ENCODE results near the gene GSG1. TPM values are rescaled to one million over a fixed set of nuclear protein-coding genes. Genes with fewer than 3 reads are reported as not detected.

Gene GSG1
- total RNA-seq, 2 experiments from 2014 or later = not detected

- Mint-ChIP-seq H3K9me3 (no peaks in the 10 kb centered on the region), H3K4me3 (no peak overlapping the region), H3K4me1 (no peaks in the 10 kb centered on the region), H3K36me3 (ENCODE audit: low read depth) (no peaks in the 10 kb centered on the region), H3K27me3 (peaks cover 27% of the 10 kb centered on the region), H3K27ac (no peak overlapping the region)
- ChIA-PET POLR2A (no interaction called here), CTCF (interaction anchor here (1.1 to 2.2 kb wide), 4 partner anchors 10 to 59 kb away, joined by 3 to 7 read pairs (median 4); no protein-coding TSS in a partner anchor)
- no peak for DNase-seq
Observed at GRCh38 chr12:13114251-13115052, 11.0 kb upstream of the GSG1 start.

DNA sequence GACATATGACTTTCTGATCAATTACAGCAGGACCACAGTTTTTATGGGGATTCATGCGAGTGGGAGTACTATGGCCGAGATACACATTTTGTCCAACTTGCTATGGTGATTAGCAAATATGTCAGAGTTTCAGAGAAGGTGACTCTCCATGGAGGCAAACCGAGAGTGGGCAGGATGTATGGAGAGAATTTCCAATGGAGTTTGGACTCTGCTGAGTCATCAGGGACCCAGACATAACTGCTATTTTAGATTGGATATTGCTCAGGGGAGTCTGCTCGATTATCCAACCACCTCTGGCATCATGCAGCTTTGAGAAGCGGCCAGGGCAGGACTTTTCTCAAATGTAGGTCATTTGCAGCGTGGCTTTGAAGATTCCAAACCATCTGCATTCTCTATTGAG lies 9.5 kb upstream of the GSG1 start:
- Mint-ChIP-seq H3K9me3 (no peaks in the 10 kb centered on the region), H3K27me3 (peaks cover 36% of the 10 kb centered on the region), H3K27ac (no peak overlapping the region), H3K36me3 (ENCODE audit: low read depth) (no peaks in the 10 kb centered on the region), H3K4me3 (no peak overlapping the region), H3K4me1 (no peaks in the 10 kb centered on the region)
- CTCF ChIA-PET = interaction anchor here (1.6 kb wide), 1 partner anchor 16 kb away, joined by 3 read pairs; no protein-coding TSS in a partner anchor
- POLR2A ChIA-PET = no interaction called here
- no peak for DNase-seq

DNA sequence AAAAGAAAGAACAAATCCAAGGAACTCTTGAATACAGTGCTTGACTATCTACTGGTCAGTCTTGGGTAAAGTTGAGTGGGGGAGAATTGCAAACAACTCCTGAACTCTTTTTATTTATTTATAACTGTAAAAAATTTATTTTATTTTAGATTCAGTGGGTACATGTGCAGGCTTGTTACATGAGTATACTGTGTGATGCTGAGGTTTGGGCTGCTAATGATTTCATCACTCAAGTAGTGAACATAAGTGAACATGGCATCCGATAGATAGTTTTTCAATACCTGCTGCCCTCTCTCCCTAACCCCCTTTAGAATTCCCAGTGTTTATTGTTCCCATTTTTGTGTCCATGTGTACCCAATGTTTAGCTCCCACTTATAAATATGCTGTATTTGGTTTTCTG lies 3.2 kb upstream of the GSG1 start:
- H3K27me3 Mint-ChIP-seq = peaks cover 22% of the 10 kb centered on the region
- no peaks in the 10 kb centered on the region for H3K36me3 Mint-ChIP-seq (ENCODE audit: low read depth)
- H3K27ac Mint-ChIP-seq = no peak overlapping the region
- ChIA-PET CTCF (no interaction called here), POLR2A (no interaction called here)
- no peak overlapping the region for H3K4me3 Mint-ChIP-seq
- no peaks in the 10 kb centered on the region for H3K9me3 Mint-ChIP-seq
- no peak for DNase-seq
- H3K4me1 Mint-ChIP-seq = peaks cover 18% of the 10 kb centered on the region

DNA sequence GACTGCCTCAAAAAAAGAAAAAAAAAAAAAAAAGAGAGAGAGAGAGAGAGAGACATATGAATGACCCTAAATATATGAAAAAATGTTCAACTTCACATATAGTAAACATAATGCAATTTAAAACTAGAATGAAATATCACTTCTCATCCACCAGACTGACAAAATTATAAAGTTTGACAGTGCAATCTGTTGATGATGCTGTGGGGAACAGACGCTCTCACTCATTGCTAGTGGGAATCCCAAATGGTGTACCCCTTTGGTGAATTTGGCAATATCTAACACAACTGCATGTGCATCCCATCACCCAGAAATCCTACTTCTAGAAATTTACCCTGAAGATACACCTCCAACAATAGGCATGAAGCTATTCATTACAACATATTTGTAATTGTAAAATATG lies 2.3 kb upstream of the GSG1 start:
- ChIA-PET POLR2A (interaction anchor here (0.6 kb wide), 1 partner anchor 106 kb away, joined by 4 read pairs; no protein-coding TSS in a partner anchor), CTCF (interaction anchor here (2.5 kb wide), 1 partner anchor 106 kb away, joined by 10 read pairs; no protein-coding TSS in a partner anchor)
- no peaks in the 10 kb centered on the region for H3K36me3 Mint-ChIP-seq (ENCODE audit: low read depth)
- DNase-seq = no peak
- no peak overlapping the region for H3K4me3 Mint-ChIP-seq
- H3K27me3 Mint-ChIP-seq = peaks cover 19% of the 10 kb centered on the region
- peaks cover 22% of the 10 kb centered on the region for H3K4me1 Mint-ChIP-seq
- no peak overlapping the region for H3K27ac Mint-ChIP-seq
- H3K9me3 Mint-ChIP-seq = no peaks in the 10 kb centered on the region

DNA sequence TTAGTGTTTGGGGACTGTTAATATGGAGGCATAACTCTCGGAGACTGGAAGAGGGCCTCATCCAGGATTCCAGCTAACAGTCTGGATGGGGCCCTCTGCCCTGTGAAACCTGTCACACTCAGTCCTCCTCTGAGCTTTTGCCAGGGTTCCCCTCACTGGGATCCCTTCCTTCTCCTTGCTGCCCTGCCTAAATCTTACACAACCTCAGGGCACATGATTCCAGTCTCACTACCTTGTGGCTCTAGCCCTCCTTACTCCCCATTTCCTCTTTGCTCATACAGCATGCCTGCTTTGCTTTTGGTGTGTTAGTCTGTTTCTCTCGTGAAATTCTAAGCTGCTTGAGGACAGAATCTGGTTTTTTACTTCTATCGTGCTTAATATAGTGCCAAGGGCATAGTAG lies 942 bp upstream of the GSG1 start:
- ChIA-PET POLR2A (no interaction called here), CTCF (interaction anchor here (0.8 to 2.5 kb wide), 4 partner anchors 11 to 107 kb away, joined by 3 to 10 read pairs (median 4); no protein-coding TSS in a partner anchor)
- no peak overlapping the region for H3K4me3 Mint-ChIP-seq
- H3K9me3 Mint-ChIP-seq = no peaks in the 10 kb centered on the region
- H3K27me3 Mint-ChIP-seq = peaks cover 16% of the 10 kb centered on the region
- no peak overlapping the region for H3K27ac Mint-ChIP-seq
- peaks cover 34% of the 10 kb centered on the region for H3K4me1 Mint-ChIP-seq
- H3K36me3 Mint-ChIP-seq (ENCODE audit: low read depth) = no peaks in the 10 kb centered on the region
- DNase-seq = no peak

GRCh38 chr12:13102461-13103195 lies 839 bp downstream of the GSG1 start:
- CTCF ChIA-PET = interaction anchor here (0.6 to 2.5 kb wide), 9 partner anchors 15 to 315 kb away, joined by 3 to 17 read pairs (median 3); partner anchors contain the start of gene EMP1
- no peaks in the 10 kb centered on the region for H3K36me3 Mint-ChIP-seq (ENCODE audit: low read depth)
- peak overlapping the region; percentile 86 for H3K27ac Mint-ChIP-seq
- DNase-seq = no peak
- H3K4me1 Mint-ChIP-seq = peaks cover 52% of the 10 kb centered on the region
- POLR2A ChIA-PET = no interaction called here
- H3K4me3 Mint-ChIP-seq = no peak overlapping the region
- H3K27me3 Mint-ChIP-seq = peaks cover 4% of the 10 kb centered on the region
- no peaks in the 10 kb centered on the region for H3K9me3 Mint-ChIP-seq

GRCh38 chr12:13101821-13102375 lies 1.6 kb downstream of the GSG1 start:
- H3K36me3 Mint-ChIP-seq (ENCODE audit: low read depth) = no peaks in the 10 kb centered on the region
- CTCF ChIA-PET = interaction anchor here (0.9 to 2.5 kb wide), 6 partner anchors 46 to 314 kb away, joined by 3 to 17 read pairs (median 4); no protein-coding TSS in a partner anchor
- no peak for DNase-seq
- peak overlapping the region; percentile 86 for H3K27ac Mint-ChIP-seq
- no peaks in the 10 kb centered on the region for H3K9me3 Mint-ChIP-seq
- POLR2A ChIA-PET = no interaction called here
- peaks cover 56% of the 10 kb centered on the region for H3K4me1 Mint-ChIP-seq
- peak overlapping the region; percentile 72 for H3K4me3 Mint-ChIP-seq
- peaks cover 2% of the 10 kb centered on the region for H3K27me3 Mint-ChIP-seq

GRCh38 chr12:13100882-13101769 lies 2.3 kb downstream of the GSG1 start:
- CTCF ChIA-PET = interaction anchor here (1.0 to 2.5 kb wide), 4 partner anchors 14 to 111 kb away, joined by 3 to 17 read pairs (median 8); no protein-coding TSS in a partner anchor
- no peaks in the 10 kb centered on the region for H3K27me3 Mint-ChIP-seq
- peak; percentile 93 for DNase-seq
- POLR2A ChIA-PET = no interaction called here
- H3K4me3 Mint-ChIP-seq = peak overlapping the region; percentile 72
- no peaks in the 10 kb centered on the region for H3K9me3 Mint-ChIP-seq
- H3K27ac Mint-ChIP-seq = peak overlapping the region; percentile 86
- no peaks in the 10 kb centered on the region for H3K36me3 Mint-ChIP-seq (ENCODE audit: low read depth)
- H3K4me1 Mint-ChIP-seq = peaks cover 56% of the 10 kb centered on the region

- Mint-ChIP-seq H3K9me3 (no peaks in the 10 kb centered on the region), H3K27ac (peak overlapping the region; percentile 84), H3K27me3 (no peaks in the 10 kb centered on the region), H3K36me3 (ENCODE audit: low read depth) (no peaks in the 10 kb centered on the region), H3K4me3 (peak overlapping the region; percentile 72), H3K4me1 (peaks cover 56% of the 10 kb centered on the region)
- no peak for DNase-seq
- ChIA-PET CTCF (interaction anchor here (1.0 to 2.5 kb wide), 4 partner anchors 15 to 111 kb away, joined by 3 to 8 read pairs (median 7); no protein-coding TSS in a partner anchor), POLR2A (no interaction called here)
Observed at GRCh38 chr12:13100605-13100881, 2.9 kb downstream of the GSG1 start.

DNA sequence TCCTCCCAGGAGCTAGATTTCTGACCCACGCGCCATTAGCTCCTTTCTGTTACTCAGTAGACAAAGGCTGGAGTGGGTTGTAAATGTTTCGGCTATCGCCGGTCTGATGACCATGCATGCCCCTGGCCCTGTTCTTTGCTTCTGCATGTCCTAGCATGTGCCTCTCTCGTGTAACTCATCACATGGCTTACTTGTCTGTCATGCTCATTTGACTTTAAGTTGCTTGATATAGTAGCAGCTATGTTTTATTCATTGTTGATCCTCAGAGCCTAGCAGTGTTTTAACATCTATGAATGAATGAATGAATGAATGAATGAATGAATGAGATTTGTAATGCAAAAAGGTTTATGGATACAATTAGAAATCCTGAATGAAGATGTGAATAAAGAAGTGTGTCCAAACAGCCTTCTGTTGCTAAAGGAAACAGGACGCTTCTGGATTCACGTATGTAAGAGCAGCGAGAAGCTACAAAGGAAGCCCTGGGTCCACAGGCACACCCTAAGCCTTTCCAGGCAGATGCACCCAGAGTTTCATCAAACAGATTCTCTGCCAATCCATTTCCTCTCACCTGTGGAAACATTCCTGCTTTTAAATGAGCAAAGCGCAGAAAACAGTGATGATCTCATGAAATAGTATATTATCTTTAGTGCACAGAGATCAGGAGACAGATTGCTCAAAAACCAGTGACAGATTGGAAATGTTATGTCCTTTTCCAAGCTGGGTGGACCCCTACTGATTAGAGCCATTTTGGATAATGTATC lies 3.4 kb downstream of the GSG1 start:
- Mint-ChIP-seq H3K27ac (peak overlapping the region; percentile 9), H3K4me3 (peak overlapping the region; percentile 72), H3K27me3 (no peaks in the 10 kb centered on the region), H3K9me3 (no peaks in the 10 kb centered on the region), H3K36me3 (ENCODE audit: low read depth) (no peaks in the 10 kb centered on the region), H3K4me1 (peaks cover 56% of the 10 kb centered on the region)
- no peak for DNase-seq
- CTCF ChIA-PET = interaction anchor here (0.7 to 2.5 kb wide), 10 partner anchors 13 to 227 kb away, joined by 3 to 10 read pairs (median 7); no protein-coding TSS in a partner anchor
- POLR2A ChIA-PET = no interaction called here

- Mint-ChIP-seq H3K4me1 (peaks cover 56% of the 10 kb centered on the region), H3K36me3 (ENCODE audit: low read depth) (no peaks in the 10 kb centered on the region), H3K4me3 (no peak overlapping the region), H3K27me3 (no peaks in the 10 kb centered on the region), H3K27ac (peak overlapping the region; percentile 13), H3K9me3 (no peaks in the 10 kb centered on the region)
- POLR2A ChIA-PET = interaction anchor here (1.0 to 1.4 kb wide), 2 partner anchors 80 to 113 kb away, joined by 3 to 8 read pairs; no protein-coding TSS in a partner anchor
- CTCF ChIA-PET = interaction anchor here (0.7 to 2.5 kb wide), 10 partner anchors 12 to 226 kb away, joined by 3 to 10 read pairs (median 6); no protein-coding TSS in a partner anchor
- no peak for DNase-seq
Observed at GRCh38 chr12:13099066-13099843, 4.2 kb downstream of the GSG1 start.
